HG03439 (cell line): ENCODE data around the gene SDS.

Source experiments
- ATAC-seq: cut with Tn5 transposase; IDR thresholded peaks from one replicate; pipeline ENCODE4 v1.9.1; 2021; ENCODE audit warnings: mild to moderate bottlenecking, moderate library complexity; ENCODE audit not compliant: unreplicated experiment

The SDS gene

DNA sequence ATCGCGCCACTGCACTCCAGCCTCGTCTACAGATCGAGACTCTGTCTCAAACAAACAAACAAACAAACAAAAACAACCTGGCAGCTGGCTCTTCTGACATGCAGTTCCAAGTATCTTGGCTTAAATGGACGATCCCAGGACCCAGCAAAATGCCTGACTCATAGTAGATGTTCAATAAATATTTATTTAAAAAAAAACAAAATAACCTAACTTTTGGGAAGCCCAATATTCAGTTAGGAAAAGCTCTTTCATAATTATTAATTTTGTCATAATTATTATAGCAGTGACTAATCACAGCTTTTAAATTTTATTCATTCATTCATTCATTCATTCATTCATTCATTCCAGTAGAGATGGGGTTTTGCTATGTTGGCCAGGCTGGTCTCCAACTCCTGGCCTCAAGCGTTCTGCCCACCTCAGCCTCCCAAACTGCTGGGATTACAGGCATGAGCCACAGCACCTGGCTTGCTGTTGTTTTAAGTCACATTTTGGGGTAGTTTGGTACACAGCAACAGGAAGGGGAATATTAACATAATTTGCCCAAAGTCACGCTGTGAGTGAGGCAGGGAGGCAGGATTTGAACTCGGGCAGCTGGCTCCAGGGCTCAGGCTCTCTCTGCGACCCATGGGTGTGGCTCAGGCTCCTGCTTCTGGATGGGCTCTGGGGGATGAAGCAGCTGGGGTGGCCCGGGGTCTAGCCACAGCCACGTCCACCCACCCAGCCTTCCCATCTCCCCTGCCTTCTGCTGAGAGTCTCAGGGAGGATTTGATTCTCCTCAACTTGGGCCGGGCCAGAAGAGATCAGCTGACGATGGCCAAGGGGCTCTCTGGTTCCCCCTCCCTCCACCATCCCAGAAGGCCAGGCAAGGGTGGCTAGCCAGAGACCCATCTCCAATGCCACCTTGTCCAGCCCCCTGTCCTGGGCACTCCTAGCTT is 2.4 kb downstream of the SDS start:
- ATAC-seq: no peak

DNA sequence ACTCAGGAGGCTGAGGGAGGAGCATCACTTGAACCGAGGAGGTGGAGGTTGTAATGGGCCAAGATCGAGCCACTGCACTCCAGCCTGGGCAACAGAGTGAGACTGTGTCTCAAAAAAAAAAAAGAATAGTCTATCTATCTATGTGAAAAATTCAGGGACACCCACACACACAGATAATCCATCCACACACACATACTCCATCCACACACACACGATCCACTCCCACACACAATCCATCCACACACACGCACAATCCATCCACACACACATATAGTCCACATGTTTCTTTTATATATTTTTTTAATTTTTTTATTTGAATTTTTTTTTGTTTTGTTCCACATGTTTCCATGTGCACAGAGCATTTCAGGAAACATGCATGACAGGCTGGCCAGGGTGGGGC is 3.3 kb downstream of the SDS start:
- ATAC-seq: no peak

DNA sequence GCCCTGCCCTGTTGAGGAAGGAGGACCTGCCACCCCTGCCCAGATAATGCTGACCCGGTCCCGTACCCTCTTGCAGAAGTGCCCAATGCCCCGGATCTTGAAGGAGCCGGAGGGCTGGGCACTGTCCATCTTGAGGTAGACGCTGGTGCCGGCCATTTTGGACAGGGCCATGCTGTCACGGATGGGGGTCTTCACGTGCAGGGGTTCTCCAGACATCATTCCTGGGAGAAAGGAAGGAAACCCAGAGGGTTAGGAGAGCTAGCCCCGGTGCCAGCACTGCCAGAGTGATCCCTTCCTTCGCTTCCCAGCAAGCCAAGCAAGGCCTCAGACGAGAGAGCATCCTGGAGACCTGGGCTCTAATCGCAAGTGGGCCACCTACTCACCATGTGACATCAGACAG is 4.2 kb downstream of the SDS start:
- no peak for ATAC-seq

- no peak for ATAC-seq
These were observed 5.1 kb downstream of the SDS start for GRCh38 chr12:113398346-113399290.

DNA sequence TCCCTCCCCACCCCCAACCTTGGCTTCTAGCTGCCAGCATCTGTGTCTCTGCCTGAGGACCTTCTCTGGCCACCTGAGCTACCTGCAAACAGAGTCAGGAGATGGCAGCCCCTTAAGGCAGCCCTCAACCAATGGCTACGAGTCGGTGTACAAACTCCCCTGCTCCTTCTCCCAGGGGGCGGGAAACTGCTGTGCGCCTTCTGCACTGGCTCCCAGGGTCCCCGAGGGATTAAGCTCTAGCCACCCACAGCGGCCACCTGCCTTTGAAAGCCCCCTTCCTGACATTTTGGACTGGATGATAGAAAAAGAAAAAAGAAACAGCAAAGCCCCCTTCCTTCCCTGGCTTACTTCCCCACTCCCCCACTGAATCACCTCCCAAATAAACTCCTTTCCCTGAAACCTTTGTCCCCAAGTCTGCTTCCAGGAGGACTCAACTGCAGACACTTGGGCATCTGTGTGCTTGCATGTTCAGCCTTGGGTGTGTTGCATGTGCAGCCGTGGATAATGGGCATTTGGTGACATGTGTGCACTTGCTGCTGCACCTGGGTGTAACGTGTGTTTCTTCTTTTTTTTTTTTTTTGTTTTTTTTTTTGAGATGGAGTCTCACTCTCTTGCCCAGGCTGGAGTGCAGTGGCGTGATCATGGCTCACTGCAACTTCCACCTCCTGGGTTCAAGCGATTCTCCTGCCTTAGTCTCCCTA is 6.0 kb downstream of the SDS start:
- no peak for ATAC-seq

GRCh38 chr12:113396828-113397496 is 6.7 kb downstream of the SDS start:
- ATAC-seq: no peak

DNA sequence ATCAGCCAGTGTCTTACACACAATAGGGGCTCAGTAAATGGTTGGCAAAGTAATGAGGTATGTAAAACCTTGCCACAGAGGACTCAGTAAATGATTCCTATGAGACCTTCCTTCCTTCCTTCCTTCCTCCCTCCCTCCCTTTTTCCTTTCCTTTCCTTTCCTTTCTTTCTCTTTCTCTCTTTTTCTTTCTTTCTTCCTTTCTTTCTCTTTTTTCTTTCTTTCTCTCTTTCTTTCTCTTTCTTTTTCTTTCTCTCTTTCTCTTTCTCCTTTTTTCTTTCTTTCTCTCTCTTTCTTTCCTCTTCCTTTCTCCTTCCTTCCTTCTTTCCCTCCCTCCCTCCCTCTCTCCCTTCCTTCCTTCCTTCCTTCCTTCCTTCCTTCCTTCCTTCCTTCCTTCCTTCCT is 7.5 kb downstream of the SDS start:
- no peak for ATAC-seq

DNA sequence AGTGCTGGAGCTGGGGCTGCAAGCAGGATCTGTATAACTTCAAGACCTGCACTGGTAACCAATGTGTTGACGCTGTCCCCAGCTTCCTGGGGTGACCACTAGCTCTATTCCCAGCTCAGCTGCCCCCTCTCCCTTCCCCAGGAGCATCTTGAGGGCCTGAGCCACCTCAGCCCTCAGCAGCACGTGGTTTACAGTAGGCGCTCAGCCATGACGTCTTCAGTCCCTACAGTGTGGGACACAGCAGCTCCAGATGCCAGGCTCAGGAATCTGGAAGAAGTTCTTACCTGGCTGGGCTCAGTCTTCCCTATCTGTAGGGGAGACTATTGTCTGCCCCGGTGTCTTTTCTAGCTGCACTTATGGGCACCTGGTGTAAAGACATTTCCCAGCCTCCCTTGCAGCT is 8.6 kb downstream of the SDS start:
- ATAC-seq: no peak

- ATAC-seq: no peak
These were observed 9.9 kb downstream of the SDS start for GRCh38 chr12:113393749-113394148.

GRCh38 chr12:113392988-113393579 is 10.6 kb downstream of the SDS start:
- no peak for ATAC-seq

GRCh38 chr12:113392520-113392919 is 11.2 kb downstream of the SDS start:
- no peak for ATAC-seq

- ATAC-seq: no peak
These were observed 11.9 kb downstream of the SDS start for GRCh38 chr12:113391650-113392337.

GRCh38 chr12:113391145-113391544 is 12.5 kb downstream of the SDS start:
- ATAC-seq: no peak

DNA sequence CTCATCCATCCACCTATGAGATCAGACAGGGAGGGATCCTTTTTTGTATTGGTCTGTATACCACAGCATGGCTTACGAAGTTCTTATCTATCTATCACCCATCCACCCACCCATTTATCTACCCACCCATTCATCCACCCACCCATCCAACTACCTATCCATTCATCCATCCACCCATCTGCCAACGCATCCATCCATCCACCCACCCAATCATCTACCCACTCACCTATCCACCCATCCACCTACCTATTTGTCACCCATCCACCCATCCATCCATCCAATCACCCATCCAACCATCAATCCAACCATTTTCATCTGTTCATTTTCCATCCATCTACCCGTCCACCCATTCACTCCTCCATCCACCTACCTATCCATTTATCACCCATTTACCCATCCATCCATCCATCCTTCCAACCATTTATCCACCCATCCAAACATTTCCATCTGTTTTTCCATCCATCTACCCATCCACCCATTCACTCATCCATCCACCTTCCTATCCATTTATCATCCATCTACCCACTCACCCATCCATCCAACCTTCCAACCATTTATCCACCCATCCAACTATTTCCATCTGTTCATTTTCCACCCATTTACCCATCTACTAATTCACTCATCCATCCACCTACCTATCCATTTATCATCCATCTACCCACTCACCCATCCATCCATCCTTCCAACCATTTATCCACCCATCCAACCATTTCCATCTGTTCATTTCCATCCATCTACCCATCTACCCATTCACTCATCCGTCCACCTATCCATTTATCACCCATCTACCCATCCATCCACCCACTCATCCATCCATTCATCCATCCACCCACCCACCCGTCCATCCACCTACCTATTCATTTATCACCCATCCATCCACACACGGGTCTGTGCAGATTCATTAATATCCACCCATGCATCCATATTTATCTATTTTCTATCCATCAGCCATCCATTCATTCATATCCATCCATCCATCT is 13.3 kb downstream of the SDS start:
- ATAC-seq: no peak

- no peak for ATAC-seq
These were observed 15.3 kb downstream of the SDS start for GRCh38 chr12:113388351-113388750.

- ATAC-seq: no peak
These were observed 16.1 kb downstream of the SDS start for GRCh38 chr12:113387631-113388030.

GRCh38 chr12:113386866-113387566 is 16.7 kb downstream of the SDS start:
- no peak for ATAC-seq
